Stromal cell of bone marrow (primary cell): ENCODE results near the gene APOA1.

Source experiments
- DNase-seq: peaks from one replicate; pipeline ENCODE4 v3.0.0-alpha.2; 2012; ENCODE audit warnings: low read depth

APOA1 gene

DNA sequence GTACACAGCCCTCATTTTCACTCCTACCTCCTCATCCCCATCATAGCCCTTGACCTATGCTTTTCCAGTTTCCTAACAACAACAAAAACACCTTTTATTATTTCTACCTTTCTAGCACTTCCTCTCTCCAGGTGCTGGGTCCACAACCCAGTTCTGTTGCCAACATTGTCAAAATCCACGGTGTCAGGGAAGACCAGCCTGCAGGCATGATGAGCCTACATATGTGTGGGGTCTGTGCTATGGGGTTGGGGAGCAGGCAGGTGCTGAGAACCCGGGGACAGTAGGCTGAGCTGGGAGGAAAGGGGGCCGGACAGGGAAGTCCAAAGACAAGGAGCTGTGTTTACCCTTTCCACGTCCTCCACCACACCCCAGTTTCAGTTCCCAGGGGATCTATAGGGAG, 48.9 kb downstream of the APOA1 start:
- no peak for DNase-seq

DNA sequence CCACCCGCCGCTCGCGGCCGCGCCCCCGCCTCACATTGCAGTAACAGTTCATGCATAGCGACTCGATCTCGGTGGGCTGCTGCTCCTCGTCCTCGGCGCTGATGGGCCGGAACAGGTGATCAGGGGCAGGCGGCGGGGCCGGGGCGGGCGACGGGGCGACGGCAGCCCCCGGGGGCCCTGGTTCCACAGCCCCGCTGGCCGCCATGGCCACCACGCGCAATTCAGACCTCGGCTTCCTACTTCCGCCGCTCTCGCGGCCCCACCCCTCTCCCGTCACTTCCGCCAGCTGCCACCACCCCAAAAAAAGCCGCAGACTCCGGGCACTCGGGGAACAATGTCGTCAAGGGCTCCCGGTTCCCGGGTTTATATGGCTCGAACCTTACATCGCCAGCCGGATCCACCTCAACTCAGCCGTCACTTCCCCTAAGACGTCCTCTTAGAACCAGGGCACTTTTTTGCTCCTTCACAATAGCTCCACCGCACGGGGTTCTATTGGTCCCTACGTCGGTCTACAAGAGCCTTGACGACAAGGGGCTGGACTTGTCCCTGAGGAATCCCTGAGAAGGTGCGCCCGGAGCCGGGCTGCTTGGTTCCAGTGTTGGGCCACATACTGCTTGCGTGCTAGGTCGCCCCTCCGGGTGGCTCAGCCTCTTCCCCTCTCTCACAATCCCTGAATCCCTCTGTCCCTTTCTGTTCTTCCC, 49.5 kb downstream of the APOA1 start, which contains the start of gene ZPR1:
Gene ZPR1 (minus strand): TSS at position 238 of the 701 bp plus-strand sequence. CDS start 33 bp downstream, at position 205.
- no peak for DNase-seq

DNA sequence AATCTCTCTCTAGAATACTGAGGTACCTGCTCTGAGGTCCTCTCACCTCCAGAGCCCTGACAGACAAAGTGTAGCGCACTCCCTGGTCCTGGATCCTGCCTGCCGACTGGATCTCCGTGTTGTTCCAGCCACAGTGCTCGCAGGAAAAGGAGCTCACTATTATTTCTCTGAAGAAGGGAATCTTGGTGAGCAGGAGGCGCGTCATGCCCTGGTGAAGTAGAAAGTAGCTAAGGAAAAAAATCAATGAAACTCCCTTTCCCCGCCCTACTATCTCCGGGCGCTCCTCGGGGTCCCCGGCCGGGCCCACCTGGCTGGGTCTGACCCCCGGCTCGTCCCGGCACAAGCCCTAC, 50.0 kb downstream of the APOA1 start:
- DNase-seq, result no peak

DNA sequence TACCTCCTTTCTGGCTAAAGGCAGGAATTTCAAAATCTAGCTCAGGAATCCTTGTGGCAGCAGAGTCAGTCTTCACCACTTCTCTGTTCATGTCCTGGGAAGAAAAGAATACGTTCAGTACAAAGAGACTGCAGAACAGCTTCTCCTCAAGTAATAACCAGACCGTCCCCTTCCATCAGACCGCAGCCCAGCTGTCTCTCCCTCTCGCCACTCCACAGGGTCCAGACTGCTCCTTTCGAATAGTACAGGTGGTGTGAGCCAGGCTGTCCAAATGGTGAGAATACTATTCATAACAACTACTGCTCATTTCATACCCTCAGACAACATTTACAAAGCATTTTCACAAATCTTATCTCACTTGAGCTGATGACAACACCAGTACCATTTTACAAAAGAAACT, 50.5 kb downstream of the APOA1 start:
- DNase-seq, result no peak

DNA sequence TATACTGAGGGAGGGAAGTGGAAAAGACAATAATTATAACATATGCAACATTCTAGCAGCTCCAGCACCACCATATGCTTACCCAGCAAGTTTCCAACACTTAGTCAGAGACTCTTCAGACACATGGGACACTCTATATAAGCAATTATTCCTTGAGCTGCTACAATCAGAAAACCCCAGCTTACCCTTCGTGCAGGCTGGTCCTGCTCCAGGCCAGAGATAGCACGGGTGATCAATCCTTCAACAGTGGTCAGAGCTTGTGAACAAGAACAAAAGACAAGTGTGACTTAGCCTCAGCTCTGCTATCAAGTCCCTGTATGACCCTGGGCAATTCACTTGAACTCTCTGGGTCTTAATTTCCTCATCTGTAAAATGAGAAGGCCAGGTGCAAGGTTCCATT, 51.1 kb downstream of the APOA1 start:
- DNase-seq, result no peak
